ENCODE results near the gene CLDN20.

GRCh38 chr6:155324993-155325392, 61.2 kb downstream of the CLDN20 start:
- TF ChIP-seq, protein P1, sequence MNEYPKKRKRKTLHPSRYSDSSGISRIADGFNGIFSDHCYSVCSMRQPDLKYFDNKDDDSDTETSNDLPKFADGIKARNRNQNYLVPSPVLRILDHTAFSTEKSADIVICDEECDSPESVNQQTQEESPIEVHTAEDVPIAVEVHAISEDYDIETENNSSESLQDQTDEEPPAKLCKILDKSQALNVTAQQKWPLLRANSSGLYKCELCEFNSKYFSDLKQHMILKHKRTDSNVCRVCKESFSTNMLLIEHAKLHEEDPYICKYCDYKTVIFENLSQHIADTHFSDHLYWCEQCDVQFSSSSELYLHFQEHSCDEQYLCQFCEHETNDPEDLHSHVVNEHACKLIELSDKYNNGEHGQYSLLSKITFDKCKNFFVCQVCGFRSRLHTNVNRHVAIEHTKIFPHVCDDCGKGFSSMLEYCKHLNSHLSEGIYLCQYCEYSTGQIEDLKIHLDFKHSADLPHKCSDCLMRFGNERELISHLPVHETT (tag by site-specific recombination; IDR thresholded peaks at IDR 0.05): no peak
- TF ChIP-seq ZFP37 (tag by site-specific recombination; IDR thresholded peaks at IDR 0.05) (no peak), CTCF (tag by site-specific recombination; IDR thresholded peaks at IDR 0.05) (no peak), SP7 (tag by site-specific recombination; IDR thresholded peaks at IDR 0.05) (no peak), ZNF558 (tag by site-specific recombination; IDR thresholded peaks at IDR 0.05) (no peak), YY1 (tag by site-specific recombination; IDR thresholded peaks at IDR 0.05) (no peak)
